KG1 (cell line): Measurements from ENCODE around the gene NDUFAF8.

Source experiments
- DNase-seq: peaks from one replicate; lab custom pipeline; 2025; lab: John Stamatoyannopoulos, UW

Gene NDUFAF8

GRCh38 chr17:81253358-81254131, 14.4 kb downstream of the NDUFAF8 start:
- no peak for DNase-seq

GRCh38 chr17:81254955-81255717, 16.0 kb downstream of the NDUFAF8 start:
- DNase-seq, result no peak

GRCh38 chr17:81256616-81257015, 17.5 kb downstream of the NDUFAF8 start:
- no peak for DNase-seq

- DNase-seq, result no peak
These were observed 18.4 kb downstream of the NDUFAF8 start for GRCh38 chr17:81257533-81257932.

GRCh38 chr17:81258292-81258691, 19.2 kb downstream of the NDUFAF8 start:
- DNase-seq, result no peak

- no peak for DNase-seq
These were observed 20.0 kb downstream of the NDUFAF8 start for GRCh38 chr17:81259058-81259605.

- no peak for DNase-seq
These were observed 21.1 kb downstream of the NDUFAF8 start for GRCh38 chr17:81260171-81260570.

- no peak for DNase-seq
These were observed 21.5 kb downstream of the NDUFAF8 start for GRCh38 chr17:81260641-81261040.

- no peak for DNase-seq
These were observed 22.0 kb downstream of the NDUFAF8 start for GRCh38 chr17:81261096-81261495.

- DNase-seq, result no peak
These were observed 22.6 kb downstream of the NDUFAF8 start for GRCh38 chr17:81261582-81262336.

- no peak for DNase-seq
These were observed 24.5 kb downstream of the NDUFAF8 start for GRCh38 chr17:81263371-81264181.

- DNase-seq, result no peak
These were observed 25.5 kb downstream of the NDUFAF8 start for GRCh38 chr17:81264640-81265039.

GRCh38 chr17:81265576-81265975, 26.5 kb downstream of the NDUFAF8 start:
- no peak for DNase-seq

GRCh38 chr17:81267390-81268067, 28.4 kb downstream of the NDUFAF8 start:
- DNase-seq, result no peak

- no peak for DNase-seq
These were observed 31.2 kb downstream of the NDUFAF8 start for GRCh38 chr17:81270279-81270678.

GRCh38 chr17:81271226-81271625, 32.1 kb downstream of the NDUFAF8 start:
- DNase-seq, result no peak

- no peak for DNase-seq
These were observed 33.5 kb downstream of the NDUFAF8 start for GRCh38 chr17:81272616-81273015.

GRCh38 chr17:81273698-81274470, 34.8 kb downstream of the NDUFAF8 start:
- no peak for DNase-seq

- DNase-seq, result no peak
These were observed 35.3 kb downstream of the NDUFAF8 start for GRCh38 chr17:81274471-81274855.

GRCh38 chr17:81276781-81277180, 37.7 kb downstream of the NDUFAF8 start:
- no peak for DNase-seq
